Heart left ventricle (tissue), 16 donors: ENCODE results near the gene CDC27. TPM values are rescaled to one million over a fixed set of nuclear protein-coding genes. Genes with fewer than 3 reads are reported as not detected.
"Not testable (repeated sequence)": the region's sequence is repeated elsewhere in the genome, so short reads cannot be mapped to it uniquely, and the experiment has no call there.

ENCODE experiments used
- ATAC-seq, 4 donors: fragments of 200-7000 bp; cut with Tn5 transposase; one replicate each; pipeline ENCODE4 v1.9.1; 2020 to 2022; ENCODE audit warnings: moderate library complexity in 4 of 4, mild to moderate bottlenecking in 3 of 4, moderate number of reproducible peaks in 1 of 4
- DNase-seq, 5 donors: peaks; one replicate each; pipeline ENCODE4 v3.0.0-alpha.2; 2020
- H3K27ac ChIP-seq, 12 donors: fragments of 200-600 bp; sonication (generic) in 4 of 12; one replicate each; pipeline versions ENCODE4 v1.5.0 to v1.8.0; 2016 to 2022; ENCODE audit warnings: mild to moderate bottlenecking in 2 of 12
- H3K27me3 ChIP-seq, 9 donors: fragments of 200-600 bp; sonication (generic) in 2 of 9; one replicate each; pipeline versions ENCODE4 v1.5.1 to v1.8.0; 2016 to 2022; ENCODE audit warnings: mild to moderate bottlenecking in 3 of 9
- H3K36me3 ChIP-seq, 9 donors: fragments of 200-600 bp; sonication (generic) in 2 of 9; one replicate each; pipeline versions ENCODE4 v1.5.0 to v1.8.0; 2018 to 2022; ENCODE audit warnings: mild to moderate bottlenecking in 2 of 9
- H3K4me1 ChIP-seq, 12 donors: fragments of 200-600 bp; sonication (generic) in 4 of 12; one replicate each; pipeline versions ENCODE4 v1.5.0 to v1.8.0; 2016 to 2022; ENCODE audit warnings: mild to moderate bottlenecking in 3 of 12
- H3K4me3 ChIP-seq, 12 donors: fragments of 200-600 bp; sonication (generic) in 4 of 12; one replicate each; pipeline versions ENCODE4 v1.5.0 to v1.8.0; 2017 to 2022; ENCODE audit warnings: mild to moderate bottlenecking in 9 of 12, moderate library complexity in 4 of 12
- H3K9me3 ChIP-seq, 12 donors: fragments of 200-600 bp; sonication (generic) in 4 of 12; one replicate each; pipeline versions ENCODE4 v1.5.0 to v1.8.0; 2016 to 2022; ENCODE audit warnings: mild to moderate bottlenecking in 1 of 12
- CTCF ChIP-seq, 12 donors: fragments of 200-600 bp; sonication (generic) in 4 of 12; IDR thresholded peaks; one replicate each; pipeline versions ENCODE4 v1.5.0 to v1.8.0; 2018 to 2022; ENCODE audit warnings: antibody characterized with exemption in 12 of 12, mild to moderate bottlenecking in 5 of 12
- POLR2A ChIP-seq, 2 donors: fragments of 450-650 bp; IDR thresholded peaks; one replicate each; pipeline ENCODE4 v1.6.1; 2017; ENCODE audit warnings: antibody characterized with exemption in 2 of 2, mild to moderate bottlenecking in 2 of 2, moderate library complexity in 2 of 2
- WGBS, 4 donors: extraction: QIAGEN DNeasy Blood & Tissue Kit in 2 of 4; methylation state at CpG; one replicate each; pipeline versions ENCODE4 v1.1.5 to v1.1.7; 2013 to 2018; 5-methylcytosine and 5-hydroxymethylcytosine counted together
- intact Hi-C, 10 donors: fragments of 100-400 bp; cut with DNase I; formaldehyde crosslinking; loops; one replicate each; pipeline versions ENCODE4 v1.11.1 to v1.14.2; 2022
- polyA plus RNA-seq, 2 donors: library from polyadenylated mRNA; stranded (reverse); fragments of 200-250 nt; gene quantifications; one replicate each; pipeline ENCODE4 v1.2.3, GENCODE V29; 2013
- total RNA-seq, 9 donors: library from RNA; depleted of rRNA in 2 of 9; stranded (reverse); fragments of >200 nt in 2 of 9; fragmentation: NEBNext Ultra II Directional in 3 of 9; extraction: Animal tissue kit (Norgen Biotek cat#: 25700) in 3 of 9; gene quantifications; one replicate each; pipeline versions ENCODE4 v1.1.0 to v1.2.4, GENCODE V29; 2016 to 2023
- donor health status: ischemic (EF 13 %, LVEDD 7.1; RV severe dilation, severe dysfunction).
- donor health status: healthy with polysubstance abuse.
- donor health status: DM: no; HTN: yes; CAD: no.
- donor health status: DM: no; HTN: no; CAD: no.
- donor health status: ischemic (EF 25% LVEDD 6.9; RV normal size, moderate dysfunction).
- donor health status: ischemic (EF 25% LVEDD 5.7; RV mildly dilated, moderate dysfunction).
- donor health status: healthy.
- donor health status: DM: yes; HTN: yes; CAD: no.
- donor health status: ischemic (EF 35%, LVEDD 5.7; RV mildly dilated, moderate dysfunction).
- donor health status: nonischemic (EF 11% LVEDD 7.7; RV severe dilation, severe dysfunction).
- donor health status: DM: yes; HTN: yes; CAD: no.
- donor health status: PGD.
- donor health status: ischemic (EF 29% LVEDD 5.4; RV normal size, mild dysfunction).
- donor health status: nonischemic (EF 23%, LVEDD 6.1; RV moderate dilation, normal function).

CDC27 gene
- total and polyA plus RNA-seq, 11 donors = 10.4 to 110 (median 78.0) TPM

GRCh38 chr17:47172696-47173565 is 16.2 kb downstream of the CDC27 start:
- intact Hi-C loops = no loop called here
- Histone ChIP-seq H3K4me3 (no peak overlapping the region), H3K4me1 (peaks cover 0 to 54% (median 17%) of the 10 kb centered on the region in 12 donors), H3K27ac (no peak overlapping the region), H3K27me3 (no peaks in the 10 kb centered on the region), H3K9me3 (no peaks in the 10 kb centered on the region), H3K36me3 (peaks cover 0 to 83% (median 68%) of the 10 kb centered on the region in 9 donors)
- no peak for ATAC-seq
- DNase-seq = no peak
- WGBS, 4 donors = 93 to 94% (median 94%) methylated on average over 2 of the region's 2 CpGs
- TF ChIP-seq CTCF (IDR thresholded peaks at IDR 0.05) = no peak
- TF ChIP-seq POLR2A (IDR thresholded peaks at IDR 0.05) = no peak

GRCh38 chr17:47170710-47171109 is 18.4 kb downstream of the CDC27 start:
- intact Hi-C loops = no loop called here
- DNase-seq (no peak), ATAC-seq (no peak)
- H3K4me3 ChIP-seq = no peak overlapping the region
- no peaks in the 10 kb centered on the region for H3K9me3 ChIP-seq
- peaks cover 0 to 89% (median 75%) of the 10 kb centered on the region in 9 donors for H3K36me3 ChIP-seq
- TF ChIP-seq CTCF (IDR thresholded peaks at IDR 0.05) (no peak), POLR2A (IDR thresholded peaks at IDR 0.05) (no peak)
- H3K27me3 ChIP-seq = no peaks in the 10 kb centered on the region
- 89 to 97% (median 92%) methylated on average over 4 of the region's 4 CpGs for WGBS, 4 donors
- no peak overlapping the region for H3K27ac ChIP-seq
- H3K4me1 ChIP-seq = peaks cover 0 to 37% (median 9%) of the 10 kb centered on the region in 12 donors

- DNase-seq, H3K9me3 ChIP-seq: not testable (repeated sequence)
Measured at GRCh38 chr17:47168896-47169295, 20.2 kb downstream of the CDC27 start.

GRCh38 chr17:47166854-47167253 is 22.2 kb downstream of the CDC27 start:
- intact Hi-C loops = loop anchor here in 2 of 10 donors (10.0 kb wide), 2 partner anchors 62 to 148 kb away; no protein-coding TSS in a partner anchor
- not testable (repeated sequence) for H3K27me3 ChIP-seq, H3K9me3 ChIP-seq, ATAC-seq, H3K27ac ChIP-seq, DNase-seq, H3K4me3 ChIP-seq
- 63 to 76% (median 72%) methylated on average over 5 of the region's 5 CpGs for WGBS, 4 donors
- peaks cover 0 to 38% (median 15%) of the 10 kb centered on the region in 12 donors for H3K4me1 ChIP-seq
- H3K36me3 ChIP-seq = peaks cover 0 to 94% (median 71%) of the 10 kb centered on the region in 9 donors

More at GRCh38 chr17:47168896-47169295, 20.2 kb downstream of the CDC27 start:
- intact Hi-C loops = loop anchor here in 2 of 10 donors (10.0 kb wide), 2 partner anchors 64 to 146 kb away; no protein-coding TSS in a partner anchor
- 76 to 82% (median 82%) methylated on average over 4 of the region's 4 CpGs for WGBS, 4 donors
- not testable (repeated sequence) for H3K4me3 ChIP-seq, ATAC-seq, H3K27me3 ChIP-seq, H3K27ac ChIP-seq
- Histone ChIP-seq H3K4me1 (peaks cover 0 to 38% (median 7%) of the 10 kb centered on the region in 12 donors), H3K36me3 (peaks cover 0 to 93% (median 78%) of the 10 kb centered on the region in 9 donors)

GRCh38 chr17:47165137-47165536 is 24.0 kb downstream of the CDC27 start:
- TF ChIP-seq CTCF (IDR thresholded peaks at IDR 0.05) (no peak), POLR2A (IDR thresholded peaks at IDR 0.05) (no peak)
- ATAC-seq (peak in 3 of 4 donors; percentile 66 to 74 (median 71)), DNase-seq (no peak)
- no peaks in the 10 kb centered on the region for H3K9me3 ChIP-seq
- 44 to 58% (median 45%) methylated on average over 2 of the region's 2 CpGs for WGBS, 4 donors
- no peaks in the 10 kb centered on the region for H3K27me3 ChIP-seq
- peaks cover 0 to 93% (median 78%) of the 10 kb centered on the region in 9 donors for H3K36me3 ChIP-seq
- H3K4me1 ChIP-seq = peaks cover 0 to 34% (median 17%) of the 10 kb centered on the region in 12 donors
- no peak overlapping the region for H3K4me3 ChIP-seq
- intact Hi-C loops = loop anchor here in 2 of 10 donors (10.0 kb wide), 2 partner anchors 60 to 150 kb away; no protein-coding TSS in a partner anchor
- peak overlapping the region in 3 of 12 donors; percentile 1 to 7 (median 6) for H3K27ac ChIP-seq
